Pancreas (tissue), 10 donors: ENCODE data around the gene ABI3BP. TPM values are rescaled to one million over a fixed set of nuclear protein-coding genes. Genes with fewer than 3 reads are reported as not detected.

Source experiments
- ATAC-seq, 4 donors: fragments of 200-7000 bp; cut with Tn5 transposase; one replicate each; pipeline versions ENCODE4 v1.8.0 to v1.9.1; 2020; ENCODE audit warnings: mild to moderate bottlenecking in 4 of 4, moderate library complexity in 4 of 4
- DNase-seq, 6 donors: peaks; one replicate each; pipeline ENCODE4 v3.0.0-alpha.2; 2020
- FAIRE-seq: peaks from 2 replicates; lab custom pipeline; 2012; peaks lifted over from hg19 to GRCh38; lab: Jason Lieb, UNC
- H3K27ac ChIP-seq, 4 donors: fragments of 200-600 bp; sonication (generic); 1 replicate in 3 of 4; 2 replicates in 1 of 4; pipeline versions ENCODE4 v1.5.0 to v1.8.0; 2020
- H3K27me3 ChIP-seq, 4 donors: fragments of 200-600 bp; one replicate each; pipeline ENCODE4 v1.8.0; 2021
- H3K36me3 ChIP-seq, 3 donors: fragments of 200-600 bp; sonication (generic) in 1 of 3; one replicate each; pipeline versions ENCODE4 v1.5.0 to v1.8.0; 2020 to 2021
- H3K4me1 ChIP-seq, 3 donors: fragments of 200-600 bp; one replicate each; pipeline ENCODE4 v1.8.0; 2021
- H3K4me3 ChIP-seq, 4 donors: fragments of 200-600 bp; sonication (generic) in 2 of 4; one replicate each; pipeline versions ENCODE4 v1.5.0 to v1.8.0; 2020 to 2021
- H3K9me3 ChIP-seq, 4 donors: fragments of 200-600 bp; one replicate each; pipeline ENCODE4 v1.8.0; 2021
- CTCF ChIP-seq, 4 donors: fragments of 200-600 bp; sonication (generic) in 3 of 4; IDR thresholded peaks; one replicate each; pipeline versions ENCODE4 v1.5.0 to v1.8.0; 2021; ENCODE audit warnings: antibody characterized with exemption in 4 of 4
- WGBS, 2 donors: extraction: QIAGEN DNeasy Blood & Tissue Kit; methylation state at CpG; one replicate each; pipeline ENCODE4 v1.1.7; 2013; 5-methylcytosine and 5-hydroxymethylcytosine counted together
- intact Hi-C, 3 donors: fragments of 100-400 bp; cut with DNase I; formaldehyde crosslinking; loops; one replicate each; pipeline versions ENCODE4 v1.11.1 to v1.14.2; 2022
- polyA plus RNA-seq, 2 donors: library from polyadenylated mRNA; stranded (reverse); fragments of 200-250 nt; gene quantifications; one replicate each; pipeline ENCODE4 v1.2.3, GENCODE V29; 2013
- total RNA-seq, 6 donors: library from RNA; stranded (reverse); fragmentation: NEBNext Ultra II Directional in 4 of 6; extraction: Animal tissue kit (Norgen Biotek cat#: 25700) in 4 of 6; gene quantifications; one replicate each; pipeline versions ENCODE4 v1.2.1 to v1.2.4, GENCODE V29; 2021 to 2023
- donor health status: healthy with polysubstance abuse.
- donor health status: DM: no; HTN: no; CAD: no; lungs with moderate emphysema.
- donor health status: DM: no; HTN: no; CAD: no.
- donor health status: control.
- donor health status: control.
- donor health status: Bipolar disorder and iron deficiency.
- donor health status: DM: yes; HTN: yes; CAD: no.
- donor health status: DM: no; HTN: no; CAD: no.
- donor health status: DM: no; HTN: no; CAD: no.
- donor health status: DM: yes; HTN: yes; CAD: no.

ABI3BP gene
- total and polyA plus RNA-seq, 8 donors, result 2.6 to 25.3 (median 5.8) TPM

DNA sequence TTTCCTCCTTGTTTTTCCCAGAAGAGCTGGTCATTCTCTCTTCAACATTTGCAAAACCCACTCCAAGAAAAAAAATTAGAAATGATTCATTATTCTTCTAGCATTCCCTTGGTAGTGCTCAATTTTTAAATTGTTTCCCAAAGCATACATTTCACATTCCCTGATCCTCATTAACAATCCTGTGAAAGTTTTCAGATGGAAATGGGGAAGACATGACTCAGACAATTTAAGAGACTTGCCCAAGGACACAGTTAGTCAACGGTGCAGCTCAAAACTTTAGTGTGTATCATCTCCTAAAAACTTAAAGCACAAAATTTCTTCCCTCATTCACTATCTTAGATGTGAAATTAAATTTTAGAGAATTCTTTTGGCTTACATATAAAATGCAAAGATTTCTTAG, 17.1 kb upstream of the ABI3BP start:
- ATAC-seq, result peak in 1 of 4 donors; percentile 25
- WGBS, 2 donors, result 49 to 76% methylated on average over 1 of the region's 1 CpG
- no peaks in the 10 kb centered on the region for H3K36me3 ChIP-seq

GRCh38 chr3:101009386-101009785, 16.2 kb upstream of the ABI3BP start:
- no peaks in the 10 kb centered on the region for H3K9me3 ChIP-seq
- H3K27ac ChIP-seq, result no peak overlapping the region
- ATAC-seq, result no peak
- no peak for DNase-seq
- no peak for FAIRE-seq
- WGBS, 2 donors, result 19% methylated on average over 2 of the region's 2 CpGs
- no peaks in the 10 kb centered on the region for H3K27me3 ChIP-seq
- no peak overlapping the region for H3K4me3 ChIP-seq
- intact Hi-C loops, result no loop called here
- no peaks in the 10 kb centered on the region for H3K4me1 ChIP-seq
- TF ChIP-seq CTCF (IDR thresholded peaks at IDR 0.05), result no peak
- no peaks in the 10 kb centered on the region for H3K36me3 ChIP-seq

More for the DNA sequence above, 17.1 kb upstream of the ABI3BP start:
- DNase-seq (no peak), FAIRE-seq (no peak)
- H3K27me3 ChIP-seq, result no peaks in the 10 kb centered on the region
- no peaks in the 10 kb centered on the region for H3K4me1 ChIP-seq
- H3K9me3 ChIP-seq, result no peaks in the 10 kb centered on the region
- no peak overlapping the region for H3K27ac ChIP-seq
- TF ChIP-seq CTCF (IDR thresholded peaks at IDR 0.05), result no peak
- intact Hi-C loops, result no loop called here
- no peak overlapping the region for H3K4me3 ChIP-seq

DNA sequence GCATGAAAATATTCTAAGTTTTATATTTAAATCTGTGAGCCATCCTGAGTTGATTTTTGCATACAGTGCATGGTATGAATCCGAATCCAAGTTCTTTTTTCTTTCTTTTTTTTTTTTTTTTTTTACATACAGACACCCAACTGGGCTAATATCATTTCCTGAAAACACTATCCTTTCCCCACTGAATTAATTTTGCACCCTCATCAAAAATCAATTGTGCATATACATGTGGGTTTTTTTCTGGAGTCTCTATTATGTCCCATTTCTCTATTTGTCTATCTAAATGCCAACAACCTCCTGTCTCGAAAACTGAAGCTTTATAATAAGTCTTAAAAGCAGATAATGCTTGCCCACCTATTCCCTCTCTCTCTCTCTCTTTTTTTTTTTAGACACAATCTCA, 5.9 kb upstream of the ABI3BP start:
- 63 to 75% methylated on average over 2 of the region's 2 CpGs for WGBS, 2 donors
- no peak for FAIRE-seq

GRCh38 chr3:100994809-100995208, 1.6 kb upstream of the ABI3BP start:
- DNase-seq, result no peak
- 68 to 81% methylated on average over 2 of the region's 2 CpGs for WGBS, 2 donors
- no peak overlapping the region for H3K27ac ChIP-seq

More for the DNA sequence above, 5.9 kb upstream of the ABI3BP start:
- H3K27me3 ChIP-seq, result no peaks in the 10 kb centered on the region
- no peaks in the 10 kb centered on the region for H3K36me3 ChIP-seq
- no peak overlapping the region for H3K27ac ChIP-seq
- no peak for TF ChIP-seq CTCF (IDR thresholded peaks at IDR 0.05)
- ATAC-seq (no peak), DNase-seq (no peak)
- no peaks in the 10 kb centered on the region for H3K4me1 ChIP-seq
- intact Hi-C loops, result no loop called here
- no peak overlapping the region for H3K4me3 ChIP-seq
- H3K9me3 ChIP-seq, result no peaks in the 10 kb centered on the region

More at GRCh38 chr3:100994809-100995208, 1.6 kb upstream of the ABI3BP start:
- H3K4me1 ChIP-seq, result peaks cover 0 to 9% (median 9%) of the 10 kb centered on the region in 3 donors
- H3K27me3 ChIP-seq, result no peaks in the 10 kb centered on the region
- no peak overlapping the region for H3K4me3 ChIP-seq
- H3K9me3 ChIP-seq, result no peaks in the 10 kb centered on the region
- no peaks in the 10 kb centered on the region for H3K36me3 ChIP-seq
- FAIRE-seq, result no peak
- intact Hi-C loops, result no loop called here
- ATAC-seq, result no peak
- no peak for TF ChIP-seq CTCF (IDR thresholded peaks at IDR 0.05)
